Retinal pigment epithelial cell (primary cell): ENCODE measurements around the gene EEF1A2.
A peak's percentile ranks its signal among the peaks of the same experiment; 100 is the strongest.

Experiments
- DNase-seq: peaks from one replicate; pipeline ENCODE4 v3.0.0-alpha.2; 2010; ENCODE audit warnings: low read depth
- H3K4me3 ChIP-seq: 2 replicates; pipeline ENCODE4 v1.5.1; 2011; ENCODE audit warnings: mild to moderate bottlenecking, low read length, control low read depth, moderate library complexity
- TF ChIP-seq, protein P1 (sequence below): conservative IDR thresholded peaks from 2 replicates; pipeline ENCODE4 v1.5.1; 2011; ENCODE audit warnings: low read depth, low read length, control low read depth, inconsistent platforms

The EEF1A2 gene

DNA sequence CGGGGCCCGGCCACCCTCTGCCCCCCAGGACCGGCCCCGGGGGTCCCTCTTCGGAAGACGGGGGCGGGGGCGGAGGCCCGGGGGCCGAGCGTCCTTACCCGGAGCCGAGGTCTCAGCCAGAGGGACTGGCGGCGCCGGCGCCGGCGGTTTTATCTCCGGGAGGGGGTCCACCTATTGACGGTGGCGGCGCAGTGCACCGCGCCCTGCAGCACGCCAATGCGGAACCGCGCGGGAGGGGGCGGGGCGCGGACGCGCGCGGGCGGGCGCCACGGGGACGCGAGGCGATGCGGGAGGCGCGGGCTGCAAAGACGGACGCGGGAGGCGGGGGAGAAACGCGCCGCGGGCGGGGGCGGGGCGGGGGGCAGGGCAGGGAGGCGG lies at the start of gene EEF1A2:
Gene EEF1A2 (minus strand): TSS at position 124 of the 378 bp plus-strand sequence. CDS start 1,320 bp downstream, outside the sequence.
- H3K4me3 ChIP-seq, result peak within 1 kb of the TSS; percentile 39
- TF ChIP-seq, protein P1, sequence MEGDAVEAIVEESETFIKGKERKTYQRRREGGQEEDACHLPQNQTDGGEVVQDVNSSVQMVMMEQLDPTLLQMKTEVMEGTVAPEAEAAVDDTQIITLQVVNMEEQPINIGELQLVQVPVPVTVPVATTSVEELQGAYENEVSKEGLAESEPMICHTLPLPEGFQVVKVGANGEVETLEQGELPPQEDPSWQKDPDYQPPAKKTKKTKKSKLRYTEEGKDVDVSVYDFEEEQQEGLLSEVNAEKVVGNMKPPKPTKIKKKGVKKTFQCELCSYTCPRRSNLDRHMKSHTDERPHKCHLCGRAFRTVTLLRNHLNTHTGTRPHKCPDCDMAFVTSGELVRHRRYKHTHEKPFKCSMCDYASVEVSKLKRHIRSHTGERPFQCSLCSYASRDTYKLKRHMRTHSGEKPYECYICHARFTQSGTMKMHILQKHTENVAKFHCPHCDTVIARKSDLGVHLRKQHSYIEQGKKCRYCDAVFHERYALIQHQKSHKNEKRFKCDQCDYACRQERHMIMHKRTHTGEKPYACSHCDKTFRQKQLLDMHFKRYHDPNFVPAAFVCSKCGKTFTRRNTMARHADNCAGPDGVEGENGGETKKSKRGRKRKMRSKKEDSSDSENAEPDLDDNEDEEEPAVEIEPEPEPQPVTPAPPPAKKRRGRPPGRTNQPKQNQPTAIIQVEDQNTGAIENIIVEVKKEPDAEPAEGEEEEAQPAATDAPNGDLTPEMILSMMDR, result peak; percentile 2
- no peak for DNase-seq

DNA sequence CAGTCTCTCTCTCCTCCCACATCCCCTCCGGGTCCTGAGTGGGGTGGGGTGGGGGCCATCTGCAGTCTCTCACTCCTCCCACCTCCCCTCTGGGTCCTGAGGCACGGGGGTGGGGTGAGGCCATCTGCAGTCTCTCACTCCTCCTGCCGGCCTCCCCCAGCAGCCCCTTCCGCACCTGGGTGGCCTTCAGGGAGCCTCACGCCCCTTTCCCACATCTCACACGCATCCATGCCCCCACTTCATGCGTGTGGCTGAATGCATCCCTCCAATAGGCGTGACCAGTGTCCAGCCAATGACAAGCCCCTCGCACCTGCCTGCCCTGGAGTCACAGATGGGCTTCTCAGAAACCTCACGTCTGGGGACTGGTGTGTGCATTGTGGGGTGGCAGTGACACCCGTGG lies 49.7 kb upstream of the EEF1A2 start:
- TF ChIP-seq, protein P1, result no peak
- DNase-seq, result no peak
- H3K4me3 ChIP-seq, result no peak overlapping the region

DNA sequence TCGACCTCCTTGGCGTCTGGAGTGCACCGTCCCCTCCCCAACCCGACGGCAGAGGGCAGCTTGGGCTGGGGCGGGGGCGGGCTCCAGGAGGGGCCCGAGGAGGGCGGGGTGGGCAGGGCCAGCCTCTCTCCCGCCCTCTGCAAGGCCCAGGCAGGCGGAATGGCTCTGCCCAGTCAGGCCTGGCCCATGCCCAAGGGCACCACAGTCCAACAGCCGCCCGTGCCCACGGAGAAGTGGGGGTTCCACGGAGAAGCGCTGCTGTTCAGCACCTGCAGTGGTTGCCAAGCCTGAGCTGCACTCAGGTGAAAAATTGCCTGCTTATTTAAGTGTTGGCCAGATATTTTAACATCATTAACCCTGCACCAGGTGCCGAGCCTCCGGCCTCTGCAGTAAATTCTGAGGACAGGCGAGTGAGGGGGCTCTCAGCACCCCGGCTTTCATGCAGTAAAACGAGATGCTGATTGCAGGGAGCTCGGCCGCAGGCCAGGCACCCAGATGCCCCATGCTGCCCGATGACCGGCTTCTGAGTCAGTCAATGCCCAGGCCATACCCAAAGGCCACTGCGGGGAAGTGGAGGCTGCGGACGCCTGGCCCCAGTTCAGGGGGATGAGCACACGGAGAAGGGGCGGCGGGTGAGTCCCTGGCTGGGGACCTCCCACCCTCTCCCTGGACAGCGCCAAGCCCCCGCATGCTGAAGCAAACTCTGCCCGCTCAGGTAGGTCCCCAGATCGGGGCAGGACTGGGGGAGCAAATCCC lies 49.0 kb upstream of the EEF1A2 start, which contains the start of gene SRMS:
Gene SRMS (minus strand): TSS at position 25 of the 756 bp plus-strand sequence. CDS start 286 bp downstream, outside the sequence.
- H3K4me3 ChIP-seq, result no peak within 1 kb of the TSS
- TF ChIP-seq, protein P1, result no peak

DNA sequence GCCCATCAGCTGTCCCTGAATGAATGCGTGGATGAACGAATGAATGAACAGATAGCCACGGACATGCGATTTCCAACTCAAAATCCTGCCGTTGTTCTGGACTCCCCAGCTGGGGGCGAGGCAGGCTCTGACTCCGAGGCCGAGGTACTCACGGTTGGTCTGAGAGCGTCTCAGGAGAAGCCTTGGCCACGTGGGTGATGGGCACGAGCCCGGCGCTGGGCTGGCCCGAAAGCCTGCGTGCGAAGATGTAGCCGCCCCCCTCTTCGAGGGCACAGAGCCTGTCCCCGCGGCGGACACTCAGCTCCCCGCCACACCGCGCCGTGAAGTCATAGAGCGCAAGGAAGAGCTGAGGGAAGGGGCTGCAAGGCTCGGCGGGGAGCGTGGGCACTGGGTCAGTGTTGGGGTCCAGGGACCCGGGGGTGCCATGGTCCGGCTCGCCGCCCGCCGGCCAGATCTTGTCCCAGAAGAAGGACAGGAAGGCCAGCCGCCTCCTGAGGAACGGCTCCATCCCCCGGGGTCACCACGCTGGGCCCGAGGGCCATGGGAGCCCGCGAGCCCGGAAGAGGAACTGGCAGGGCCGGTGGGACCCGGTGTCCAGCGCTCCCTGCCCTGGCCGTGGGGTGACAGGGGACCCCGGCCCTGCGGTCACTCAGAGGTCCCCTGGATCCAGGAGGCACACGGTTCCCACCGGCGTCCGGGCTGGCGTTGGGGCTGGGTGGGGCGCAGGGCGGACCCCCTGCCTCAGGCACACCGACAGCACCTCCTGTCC lies 48.3 kb upstream of the EEF1A2 start:
- DNase-seq, result no peak
- no peak overlapping the region for H3K4me3 ChIP-seq
- TF ChIP-seq, protein P1, result no peak

More for the DNA sequence above, 49.0 kb upstream of the EEF1A2 start, which contains the start of gene SRMS:
- no peak for DNase-seq

DNA sequence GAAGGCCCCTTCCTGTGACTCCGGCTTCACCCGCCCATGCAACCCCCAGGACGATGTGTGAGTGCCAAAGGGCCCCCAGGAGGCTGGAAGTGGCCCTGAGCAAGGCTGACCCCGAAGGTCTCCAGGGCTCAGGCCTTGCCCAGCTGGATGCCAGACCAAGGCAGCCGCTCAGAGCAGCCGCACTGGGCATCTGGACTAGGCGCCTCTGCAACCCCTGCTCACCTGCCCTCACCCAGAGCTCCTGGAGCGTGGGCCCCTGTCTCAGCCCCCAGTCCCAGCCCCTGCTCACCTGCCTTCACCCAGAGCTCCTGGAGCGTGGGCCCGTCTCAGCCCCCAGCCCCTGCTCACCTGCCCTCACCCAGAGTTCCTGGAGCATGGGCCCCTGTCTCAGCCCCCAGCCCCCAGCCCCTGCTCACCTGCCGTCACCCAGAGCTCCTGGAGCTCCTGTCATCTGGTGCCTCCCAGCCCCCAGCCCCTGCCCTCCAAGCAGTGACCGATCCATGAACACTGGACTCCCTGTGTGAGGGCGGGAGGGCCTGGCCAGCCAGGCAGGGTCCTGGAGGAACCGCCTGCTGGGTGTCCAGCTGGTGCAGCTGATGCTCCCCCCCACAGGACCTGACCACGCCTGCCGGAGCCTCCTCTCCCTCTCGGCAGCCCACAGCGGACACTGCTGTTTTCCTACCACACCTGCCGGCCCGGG lies 47.5 kb upstream of the EEF1A2 start:
- TF ChIP-seq, protein P1, result no peak
- no peak overlapping the region for H3K4me3 ChIP-seq

DNA sequence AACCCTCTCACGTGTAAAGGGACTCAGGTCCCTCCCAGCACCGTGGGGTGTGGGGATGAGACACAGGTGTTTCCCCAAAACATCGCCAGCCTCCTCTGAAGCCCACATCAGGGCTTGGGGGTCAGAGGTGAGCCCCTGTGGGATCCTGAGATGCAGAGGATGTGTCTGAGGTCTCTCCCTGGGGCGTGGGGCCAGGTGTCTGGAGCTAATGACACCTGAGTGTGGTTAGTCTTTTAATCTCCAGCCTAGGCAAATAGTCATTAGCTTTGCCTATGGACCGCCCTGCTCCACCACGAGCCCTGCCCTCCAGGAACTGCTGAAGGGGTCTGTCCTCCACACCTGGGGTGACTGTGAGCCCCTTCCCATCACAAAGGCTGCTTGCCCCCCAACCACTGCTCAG lies 46.9 kb upstream of the EEF1A2 start:
- no peak overlapping the region for H3K4me3 ChIP-seq
- TF ChIP-seq, protein P1, result no peak
- no peak for DNase-seq

More for the DNA sequence above, 47.5 kb upstream of the EEF1A2 start:
- no peak for DNase-seq
